GM19397 (cell line): Measurements from ENCODE around the gene VSIG4.
"Not testable (repeated sequence)": the region's sequence is repeated elsewhere in the genome, so short reads cannot be mapped to it uniquely, and the experiment has no call there.

Experiments
- ATAC-seq: cut with Tn5 transposase; IDR thresholded peaks from one replicate; pipeline ENCODE4 v1.9.1; 2021; ENCODE audit warnings: mild to moderate bottlenecking, moderate library complexity; ENCODE audit not compliant: unreplicated experiment

The VSIG4 gene

DNA sequence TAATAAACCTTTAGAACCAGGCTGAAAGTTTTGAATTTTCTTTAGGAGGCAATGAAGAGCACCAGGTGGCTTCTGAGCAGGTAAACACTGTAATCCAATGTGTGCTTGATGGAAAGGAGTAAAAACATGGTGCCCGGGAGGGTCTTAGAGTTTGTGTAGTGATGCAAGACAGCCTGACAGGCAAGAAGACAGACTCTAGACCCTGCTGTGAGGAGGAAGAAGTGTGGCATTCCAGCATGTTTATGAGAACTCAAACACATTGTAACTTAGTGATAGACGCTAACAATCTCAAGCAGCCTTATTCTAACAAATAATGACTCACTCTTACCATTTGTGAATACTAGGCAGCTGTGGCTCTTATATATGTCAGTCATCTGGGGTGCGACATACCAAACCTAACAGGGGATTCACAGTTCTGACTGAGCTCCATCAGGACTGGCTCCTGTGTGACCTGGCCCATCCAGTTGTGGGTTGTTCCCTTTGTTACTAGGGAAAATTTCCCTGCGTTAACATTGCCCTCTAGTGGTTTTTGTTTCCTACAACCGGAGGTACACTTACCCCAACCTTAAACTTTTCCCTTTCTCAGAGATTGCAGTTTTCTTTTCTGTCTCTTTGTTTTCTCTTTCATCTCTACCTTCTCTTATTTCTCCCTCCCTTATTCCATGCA lies 53.8 kb downstream of the VSIG4 start:
- peak; percentile 80 for ATAC-seq

DNA sequence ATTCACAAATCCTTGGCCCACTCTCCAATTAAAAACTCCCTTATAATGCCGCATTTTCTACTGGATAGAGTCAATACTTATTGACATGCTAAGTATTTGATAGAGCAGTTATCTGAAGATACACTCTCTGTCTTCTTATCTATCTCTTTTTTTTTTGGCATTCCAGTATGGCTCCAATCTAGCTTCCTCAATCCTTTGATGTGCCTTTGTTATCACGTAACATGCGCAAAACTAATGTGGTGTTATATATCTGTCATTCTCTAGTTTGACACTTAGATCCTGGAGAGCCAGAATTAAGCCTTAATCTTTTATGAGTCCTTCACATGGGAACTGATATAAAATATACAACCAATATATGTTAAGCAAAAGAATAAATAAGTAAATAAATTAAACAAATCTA lies 54.7 kb downstream of the VSIG4 start:
- no peak for ATAC-seq

DNA sequence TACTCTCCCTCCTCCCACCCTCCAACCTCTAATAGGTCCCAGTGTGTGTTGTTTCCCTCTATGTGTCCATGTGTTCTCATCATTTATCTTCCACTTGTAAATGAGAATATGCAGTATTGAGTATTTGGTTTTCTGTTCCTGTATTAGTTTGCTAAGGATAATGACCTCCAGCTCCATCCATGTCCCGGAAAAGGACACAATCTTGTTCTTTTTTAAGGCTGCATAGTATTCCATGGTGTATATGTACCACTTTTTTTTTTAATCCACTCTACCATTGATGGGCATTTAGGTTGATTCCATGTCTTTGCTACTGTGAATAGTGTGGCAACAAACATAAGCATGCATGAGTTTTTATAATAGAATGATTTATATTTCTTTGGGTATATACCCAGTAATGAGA lies 62.7 kb downstream of the VSIG4 start:
- ATAC-seq = not testable (repeated sequence)

DNA sequence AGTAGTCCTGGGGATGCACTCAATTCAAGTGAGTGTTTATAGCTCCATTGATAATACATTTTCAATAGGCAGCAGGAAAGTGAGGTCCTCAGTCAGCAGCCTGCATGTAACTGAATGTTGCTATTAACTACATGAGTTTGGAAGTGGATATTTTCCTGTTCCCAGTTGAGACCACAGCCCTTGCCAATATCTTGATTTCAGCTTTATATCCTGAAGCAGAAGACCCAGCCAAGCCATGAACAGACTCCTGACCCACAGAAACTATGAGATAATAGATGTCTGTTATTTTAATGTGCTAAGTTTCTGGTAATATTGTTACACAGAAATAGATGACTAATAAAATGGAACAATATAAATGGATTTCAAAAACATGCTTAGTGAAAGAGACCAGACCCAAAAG lies 63.7 kb downstream of the VSIG4 start:
- ATAC-seq = no peak

DNA sequence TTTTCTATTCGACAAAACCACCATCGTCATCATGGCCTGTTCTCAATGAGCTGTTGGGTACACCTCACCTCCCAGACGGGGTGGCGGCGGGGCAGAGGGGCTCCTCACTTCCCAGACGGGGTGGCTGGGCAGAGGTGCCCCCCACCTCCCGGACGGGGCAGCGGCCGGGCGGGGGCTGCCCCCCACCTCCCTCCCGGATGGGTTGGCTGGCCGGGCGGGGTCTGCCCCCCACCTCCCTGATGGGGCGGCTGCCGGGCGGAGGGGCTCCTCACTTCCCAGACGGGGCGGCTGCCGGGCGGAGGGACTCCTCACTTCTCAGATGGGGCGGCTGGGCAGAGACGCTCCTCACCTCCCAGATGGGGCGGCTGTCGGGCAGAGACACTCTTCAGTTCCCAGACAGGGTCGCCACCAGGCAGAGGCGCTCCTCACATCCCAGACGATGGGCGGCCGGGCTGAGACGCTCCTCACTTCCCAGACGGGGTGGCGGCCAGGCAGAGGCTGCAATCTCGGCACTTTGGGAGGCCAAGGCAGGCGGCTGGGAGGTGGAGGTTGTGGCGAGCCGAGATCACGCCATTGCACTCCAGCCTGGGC lies 64.6 kb downstream of the VSIG4 start:
- ATAC-seq = not testable (repeated sequence)
